K562 (cell line): ENCODE data around the gene CORIN.

Experiments
- BACH1 ChIP-seq: fragments of 200-800 bp; sonication (Bioruptor generic); IDR thresholded peaks from 2 replicates; pipeline ENCODE4 v1.6.1; 2016; ENCODE audit warnings: missing genetic modification characterization, missing compliant biosample characterization
- GATA2 ChIP-seq: sonication (generic); formaldehyde crosslinking; IDR thresholded peaks from 2 replicates; pipeline ENCODE4 v1.4.0; 2020; ENCODE audit warnings: mild to moderate bottlenecking, missing genetic modification reagents
- NFRKB ChIP-seq: fragments of 450-650 bp; IDR thresholded peaks from 2 replicates; pipeline ENCODE4 v1.6.1; 2016; ENCODE audit warnings: low read depth
- POLR3A ChIP-seq: IDR thresholded peaks from 2 replicates; pipeline ENCODE4 v1.6.1; 2011; ENCODE audit warnings: borderline replicate concordance, mild to moderate bottlenecking, moderate library complexity; ENCODE audit not compliant: insufficient read length, insufficient read depth; ENCODE audit errors: extremely low read depth
- REST ChIP-seq, 2 experiments: fragments of 450-650 bp; formaldehyde crosslinking in 1 of 2; IDR thresholded peaks; 2 replicates each; pipeline versions ENCODE4 v1.4.0 to v1.6.1; 2014 to 2020; ENCODE audit warnings: mild to moderate bottlenecking in 2 of 2, borderline replicate concordance in 1 of 2, low read depth in 1 of 2
- ZNF76 ChIP-seq: fragments of 250-450 bp; sonication (Bioruptor Pico); IDR thresholded peaks from 2 replicates; pipeline ENCODE4 v1.4.0; 2020; ENCODE audit warnings: mild to moderate bottlenecking, moderate library complexity, borderline replicate concordance
- TF ChIP-seq, protein P1 (sequence below), 3 experiments: IDR thresholded peaks in 2 of 3; conservative IDR thresholded peaks in 1 of 3; 2 replicates each; pipeline ENCODE4 v1.5.1; 2011 to 2012; ENCODE audit warnings: low read length in 3 of 3, mild to moderate bottlenecking in 3 of 3, control low read depth in 2 of 3, improper control_type of control experiment in 1 of 3, inconsistent platforms in 1 of 3, low read depth in 1 of 3, mixed read lengths in 1 of 3, moderate library complexity in 1 of 3; ENCODE audit not compliant: insufficient read depth in 2 of 3
- TF ChIP-seq, protein P2 (sequence below): fragments of 450-650 bp; IDR thresholded peaks from 2 replicates; pipeline ENCODE4 v1.7.1; 2018; ENCODE audit warnings: mild to moderate bottlenecking, low read depth; ENCODE audit not compliant: partially characterized antibody

DNA sequence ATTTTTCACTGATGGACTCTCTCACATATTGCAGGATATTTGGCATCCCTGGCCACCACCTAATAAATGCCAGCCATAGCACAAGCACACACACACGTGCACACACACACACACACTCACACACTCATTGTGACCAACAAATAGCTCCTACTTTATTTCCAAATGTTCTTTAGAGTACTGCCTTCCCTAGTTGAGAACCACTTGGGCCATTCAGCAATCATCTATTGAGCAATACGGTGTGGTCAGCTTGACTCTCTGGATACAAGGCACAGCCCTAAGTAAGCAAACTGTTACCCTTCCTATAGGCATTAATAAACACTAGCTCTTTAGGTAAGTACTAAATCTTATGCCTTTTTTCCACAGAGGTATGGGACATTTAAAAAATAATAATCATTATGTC is 21.1 kb downstream of the CORIN start:
- no peak for TF ChIP-seq ZNF76 (CRISPR knock-in tag)
- TF ChIP-seq, protein P1, sequence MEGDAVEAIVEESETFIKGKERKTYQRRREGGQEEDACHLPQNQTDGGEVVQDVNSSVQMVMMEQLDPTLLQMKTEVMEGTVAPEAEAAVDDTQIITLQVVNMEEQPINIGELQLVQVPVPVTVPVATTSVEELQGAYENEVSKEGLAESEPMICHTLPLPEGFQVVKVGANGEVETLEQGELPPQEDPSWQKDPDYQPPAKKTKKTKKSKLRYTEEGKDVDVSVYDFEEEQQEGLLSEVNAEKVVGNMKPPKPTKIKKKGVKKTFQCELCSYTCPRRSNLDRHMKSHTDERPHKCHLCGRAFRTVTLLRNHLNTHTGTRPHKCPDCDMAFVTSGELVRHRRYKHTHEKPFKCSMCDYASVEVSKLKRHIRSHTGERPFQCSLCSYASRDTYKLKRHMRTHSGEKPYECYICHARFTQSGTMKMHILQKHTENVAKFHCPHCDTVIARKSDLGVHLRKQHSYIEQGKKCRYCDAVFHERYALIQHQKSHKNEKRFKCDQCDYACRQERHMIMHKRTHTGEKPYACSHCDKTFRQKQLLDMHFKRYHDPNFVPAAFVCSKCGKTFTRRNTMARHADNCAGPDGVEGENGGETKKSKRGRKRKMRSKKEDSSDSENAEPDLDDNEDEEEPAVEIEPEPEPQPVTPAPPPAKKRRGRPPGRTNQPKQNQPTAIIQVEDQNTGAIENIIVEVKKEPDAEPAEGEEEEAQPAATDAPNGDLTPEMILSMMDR (IDR thresholded peaks at IDR 0.05 in 2 of 3, conservative IDR thresholded peaks at IDR 0.05 in 1 of 3; ENCODE audit: insufficient read depth in 2 of 3, low read depth in 1 of 3, low read length in 3 of 3): no peak
- TF ChIP-seq, protein P2, sequence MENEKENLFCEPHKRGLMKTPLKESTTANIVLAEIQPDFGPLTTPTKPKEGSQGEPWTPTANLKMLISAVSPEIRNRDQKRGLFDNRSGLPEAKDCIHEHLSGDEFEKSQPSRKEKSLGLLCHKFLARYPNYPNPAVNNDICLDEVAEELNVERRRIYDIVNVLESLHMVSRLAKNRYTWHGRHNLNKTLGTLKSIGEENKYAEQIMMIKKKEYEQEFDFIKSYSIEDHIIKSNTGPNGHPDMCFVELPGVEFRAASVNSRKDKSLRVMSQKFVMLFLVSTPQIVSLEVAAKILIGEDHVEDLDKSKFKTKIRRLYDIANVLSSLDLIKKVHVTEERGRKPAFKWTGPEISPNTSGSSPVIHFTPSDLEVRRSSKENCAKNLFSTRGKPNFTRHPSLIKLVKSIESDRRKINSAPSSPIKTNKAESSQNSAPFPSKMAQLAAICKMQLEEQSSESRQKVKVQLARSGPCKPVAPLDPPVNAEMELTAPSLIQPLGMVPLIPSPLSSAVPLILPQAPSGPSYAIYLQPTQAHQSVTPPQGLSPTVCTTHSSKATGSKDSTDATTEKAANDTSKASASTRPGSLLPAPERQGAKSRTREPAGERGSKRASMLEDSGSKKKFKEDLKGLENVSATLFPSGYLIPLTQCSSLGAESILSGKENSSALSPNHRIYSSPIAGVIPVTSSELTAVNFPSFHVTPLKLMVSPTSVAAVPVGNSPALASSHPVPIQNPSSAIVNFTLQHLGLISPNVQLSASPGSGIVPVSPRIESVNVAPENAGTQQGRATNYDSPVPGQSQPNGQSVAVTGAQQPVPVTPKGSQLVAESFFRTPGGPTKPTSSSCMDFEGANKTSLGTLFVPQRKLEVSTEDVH: no peak
- no peak for TF ChIP-seq POLR3A
- no peak for TF ChIP-seq NFRKB
- TF ChIP-seq GATA2 (CRISPR knock-in tag): no peak
- TF ChIP-seq BACH1 (tag): no peak
- no peak for TF ChIP-seq REST (IDR thresholded peaks at IDR 0.05; ENCODE audit: borderline replicate concordance)
- no peak for TF ChIP-seq REST (CRISPR knock-in tag; IDR thresholded peaks at IDR 0.05; ENCODE audit: low read depth)
